ENCODE results near the gene DDX25. TPM values are rescaled to one million over a fixed set of nuclear protein-coding genes. Genes with fewer than 3 reads are reported as not detected.

DDX25 gene
- total RNA-seq, 4 donors from 2014 or later = 0.38 TPM; not detected in 3

DNA sequence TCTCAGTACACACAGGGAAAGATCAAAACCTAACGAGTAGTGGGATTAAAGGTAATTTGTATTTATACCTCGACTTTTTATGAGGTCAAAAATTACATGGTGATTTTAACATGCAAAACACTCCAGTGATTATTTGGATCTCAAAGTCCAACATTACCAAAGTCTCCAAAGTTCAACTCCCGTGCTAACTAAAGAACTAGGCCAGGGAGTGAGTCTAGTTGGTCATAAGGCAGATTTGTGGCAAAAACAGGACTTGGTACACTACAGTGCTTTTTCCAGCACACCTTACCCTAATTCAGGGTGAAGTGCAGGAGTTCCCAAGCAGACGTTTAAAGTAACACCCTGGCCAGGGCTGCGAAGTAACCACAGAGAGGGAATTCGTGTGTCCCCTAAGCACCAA, 2.4 kb upstream of the DDX25 start:
- Histone ChIP-seq H3K36me3 (peaks cover 0 to 17% (median 0%) of the 10 kb centered on the region in 3 donors), H3K27me3 (peaks cover 3 to 35% (median 6%) of the 10 kb centered on the region in 4 donors), H3K27ac (no peak overlapping the region), H3K4me3 (peak overlapping the region in 2 of 4 donors; percentile 56 to 65), H3K4me1 (peaks cover 16 to 30% (median 17%) of the 10 kb centered on the region in 3 donors), H3K9me3 (no peaks in the 10 kb centered on the region)
- intact Hi-C loops (cut with DNase I) = no loop called here
- TF ChIP-seq, protein P1, sequence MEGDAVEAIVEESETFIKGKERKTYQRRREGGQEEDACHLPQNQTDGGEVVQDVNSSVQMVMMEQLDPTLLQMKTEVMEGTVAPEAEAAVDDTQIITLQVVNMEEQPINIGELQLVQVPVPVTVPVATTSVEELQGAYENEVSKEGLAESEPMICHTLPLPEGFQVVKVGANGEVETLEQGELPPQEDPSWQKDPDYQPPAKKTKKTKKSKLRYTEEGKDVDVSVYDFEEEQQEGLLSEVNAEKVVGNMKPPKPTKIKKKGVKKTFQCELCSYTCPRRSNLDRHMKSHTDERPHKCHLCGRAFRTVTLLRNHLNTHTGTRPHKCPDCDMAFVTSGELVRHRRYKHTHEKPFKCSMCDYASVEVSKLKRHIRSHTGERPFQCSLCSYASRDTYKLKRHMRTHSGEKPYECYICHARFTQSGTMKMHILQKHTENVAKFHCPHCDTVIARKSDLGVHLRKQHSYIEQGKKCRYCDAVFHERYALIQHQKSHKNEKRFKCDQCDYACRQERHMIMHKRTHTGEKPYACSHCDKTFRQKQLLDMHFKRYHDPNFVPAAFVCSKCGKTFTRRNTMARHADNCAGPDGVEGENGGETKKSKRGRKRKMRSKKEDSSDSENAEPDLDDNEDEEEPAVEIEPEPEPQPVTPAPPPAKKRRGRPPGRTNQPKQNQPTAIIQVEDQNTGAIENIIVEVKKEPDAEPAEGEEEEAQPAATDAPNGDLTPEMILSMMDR (IDR thresholded peaks at IDR 0.05) = no peak
- TF ChIP-seq POLR2A (IDR thresholded peaks at IDR 0.05) = no peak
- WGBS, 2 donors = 74 to 97% methylated on average over 3 to 6 of the region's 6 CpGs
- DNase-seq = no peak

DNA sequence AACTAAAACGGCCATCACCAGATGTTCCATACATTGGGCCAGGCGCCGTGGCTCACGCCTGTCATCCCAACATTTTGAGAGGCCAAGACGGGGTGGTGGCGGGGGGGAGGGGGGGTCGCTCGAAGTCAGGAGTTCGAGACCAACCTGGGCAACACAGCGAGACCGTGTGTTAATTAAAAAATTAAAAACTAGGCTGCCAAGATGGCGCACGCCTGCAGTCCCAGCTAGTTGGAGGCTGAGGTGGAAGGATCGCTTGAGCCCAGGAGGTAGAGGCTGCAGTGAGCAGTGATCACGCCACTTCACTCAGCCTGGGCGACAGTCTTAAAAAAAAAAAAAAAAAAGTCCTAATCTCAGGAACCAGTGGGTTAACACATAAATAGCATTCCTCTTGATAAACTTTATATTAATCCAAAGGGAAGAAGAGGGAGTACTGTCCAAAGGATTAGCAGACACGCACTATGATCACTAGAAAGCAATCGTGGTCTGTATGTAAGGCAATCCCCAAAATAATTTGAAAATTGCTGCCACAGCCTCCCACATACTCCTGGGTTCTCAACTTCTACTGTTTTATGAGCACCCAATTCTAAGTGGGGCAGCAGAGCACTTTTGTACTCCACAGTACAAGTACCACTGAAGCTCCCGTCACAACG, 1.9 kb upstream of the DDX25 start:
- 34 to 35% methylated on average over 10 of the region's 20 CpGs for WGBS, 2 donors
- no peaks in the 10 kb centered on the region for H3K9me3 ChIP-seq
- DNase-seq = no peak
- H3K27me3 ChIP-seq = peaks cover 3 to 36% (median 6%) of the 10 kb centered on the region in 4 donors
- peaks cover 0 to 17% (median 0%) of the 10 kb centered on the region in 3 donors for H3K36me3 ChIP-seq
- peak overlapping the region; percentile 55 to 85 (median 78) for H3K27ac ChIP-seq
- no peak for TF ChIP-seq POLR2A (IDR thresholded peaks at IDR 0.05)
- TF ChIP-seq, protein P1 (IDR thresholded peaks at IDR 0.05) = no peak
- H3K4me1 ChIP-seq = peaks cover 16 to 30% (median 17%) of the 10 kb centered on the region in 3 donors
- peak overlapping the region; percentile 48 to 73 (median 60) for H3K4me3 ChIP-seq
- intact Hi-C loops (cut with DNase I) = no loop called here

DNA sequence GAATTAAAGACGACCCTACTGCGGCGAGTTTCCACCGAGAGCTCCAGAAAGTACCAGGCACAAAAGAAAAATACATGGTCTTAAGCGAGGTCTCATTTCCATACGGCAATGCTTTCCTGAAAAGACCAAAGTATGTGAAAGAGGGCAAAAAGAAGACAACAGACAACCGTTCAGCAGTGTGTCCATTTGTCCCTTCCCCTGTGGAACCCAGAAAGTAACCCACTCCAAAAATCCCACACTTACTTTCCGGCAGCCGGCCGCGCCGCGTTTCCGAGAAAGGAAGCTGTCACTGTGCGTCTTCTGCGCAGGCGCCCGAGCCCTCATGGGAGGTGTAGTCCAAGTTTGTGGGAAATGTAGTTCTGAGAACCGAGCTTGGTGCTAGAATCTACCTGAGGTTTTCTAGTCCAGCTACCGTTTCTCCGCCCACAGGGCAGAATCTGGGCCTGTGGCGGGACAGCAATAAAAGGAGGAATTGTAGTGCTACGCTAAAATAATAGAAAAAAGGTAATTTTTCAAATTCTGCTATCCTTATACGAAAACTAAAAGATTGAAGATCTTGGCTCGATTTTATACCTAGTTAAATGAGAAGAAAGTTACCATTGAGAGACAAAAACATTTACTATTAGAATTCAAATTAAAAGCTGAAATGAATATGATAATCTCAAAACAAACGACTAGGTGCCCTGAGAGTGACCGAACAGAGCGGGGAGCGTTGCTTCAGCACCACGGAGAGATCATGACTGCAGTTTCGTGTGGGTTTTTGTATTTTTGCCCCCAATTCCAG, 1.2 kb upstream of the DDX25 start, which contains the start of gene PUS3:
Gene PUS3, minus strand, starts transcription at position 280 of the 784 bp plus-strand sequence. CDS start 6,922 bp downstream, outside the sequence.
- peak; percentile 33 for DNase-seq
- H3K27ac ChIP-seq = peak within 1 kb of the TSS; percentile 55 to 85 (median 78)
- 3 to 11% methylated on average over 18 to 31 of the region's 31 CpGs for WGBS, 2 donors
- intact Hi-C loops (cut with DNase I) = no loop called here
- peaks cover 3 to 36% (median 6%) of the 10 kb centered on the region in 4 donors for H3K27me3 ChIP-seq
- no peaks in the 10 kb centered on the region for H3K9me3 ChIP-seq
- H3K4me1 ChIP-seq = peaks cover 16 to 30% (median 17%) of the 10 kb centered on the region in 3 donors
- H3K36me3 ChIP-seq = peaks cover 0 to 17% (median 0%) of the 10 kb centered on the region in 3 donors
- TF ChIP-seq, protein P1 (IDR thresholded peaks at IDR 0.05) = no peak
- TF ChIP-seq POLR2A (IDR thresholded peaks at IDR 0.05) = peak in 1 of 4 donors; percentile 12
- H3K4me3 ChIP-seq = peak within 1 kb of the TSS; percentile 48 to 73 (median 60)

DNA sequence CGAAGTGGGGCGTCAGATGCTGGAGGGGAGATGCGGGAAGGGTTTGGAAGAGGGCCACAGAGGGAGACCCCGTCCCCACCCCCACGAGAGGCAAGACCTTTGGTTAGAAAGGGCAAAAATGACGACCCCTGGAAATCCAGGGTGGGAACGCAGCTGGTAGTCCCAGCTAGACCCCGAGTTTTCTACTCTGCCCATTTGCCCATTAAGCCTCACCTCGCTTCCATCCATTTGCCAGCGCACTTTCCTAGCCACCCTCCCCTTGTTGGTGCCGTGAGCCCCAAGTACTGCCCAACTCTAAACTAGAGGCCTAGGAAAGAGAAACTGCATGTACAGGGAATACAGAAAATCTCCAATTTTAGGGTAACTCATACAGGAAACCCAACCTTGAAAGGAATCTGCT, 370 bp downstream of the DDX25 start:
- peaks cover 0 to 9% (median 0%) of the 10 kb centered on the region in 3 donors for H3K36me3 ChIP-seq
- H3K27ac ChIP-seq = no peak overlapping the region
- peaks cover 3 to 38% (median 6%) of the 10 kb centered on the region in 4 donors for H3K27me3 ChIP-seq
- TF ChIP-seq, protein P1 (IDR thresholded peaks at IDR 0.05) = no peak
- no peak for TF ChIP-seq POLR2A (IDR thresholded peaks at IDR 0.05)
- no peaks in the 10 kb centered on the region for H3K9me3 ChIP-seq
- peak overlapping the region in 2 of 4 donors; percentile 56 to 73 for H3K4me3 ChIP-seq
- intact Hi-C loops (cut with DNase I) = no loop called here
- no peak for DNase-seq
- H3K4me1 ChIP-seq = peaks cover 16 to 30% (median 17%) of the 10 kb centered on the region in 3 donors
- WGBS, 2 donors = 55 to 56% methylated on average over 8 to 9 of the region's 11 CpGs
